ENCODE results near the gene AKT1.
A peak's percentile ranks its signal among the peaks of the same experiment; 100 is the strongest.
"Not testable (repeated sequence)": the region's sequence is repeated elsewhere in the genome, so short reads cannot be mapped to it uniquely, and the experiment has no call there.

Gene AKT1

GRCh38 chr14:104819361-104819781, 23.8 kb upstream of the AKT1 start:
- H3K27me3 Mint-ChIP-seq (ENCODE audit: low read depth, poor library complexity), result peaks cover 12% of the 10 kb centered on the region
- no peak overlapping the region for H3K27ac Mint-ChIP-seq
- peaks cover 6% of the 10 kb centered on the region for H3K9me3 Mint-ChIP-seq
- TF ChIP-seq CTCF (IDR thresholded peaks at IDR 0.05), result no peak
- peaks cover 29% of the 10 kb centered on the region for H3K4me1 Mint-ChIP-seq
- peaks cover 13% of the 10 kb centered on the region for H3K36me3 Mint-ChIP-seq (ENCODE audit: low read depth)
- no peak overlapping the region for H3K4me3 Mint-ChIP-seq
- no peak for DNase-seq

DNA sequence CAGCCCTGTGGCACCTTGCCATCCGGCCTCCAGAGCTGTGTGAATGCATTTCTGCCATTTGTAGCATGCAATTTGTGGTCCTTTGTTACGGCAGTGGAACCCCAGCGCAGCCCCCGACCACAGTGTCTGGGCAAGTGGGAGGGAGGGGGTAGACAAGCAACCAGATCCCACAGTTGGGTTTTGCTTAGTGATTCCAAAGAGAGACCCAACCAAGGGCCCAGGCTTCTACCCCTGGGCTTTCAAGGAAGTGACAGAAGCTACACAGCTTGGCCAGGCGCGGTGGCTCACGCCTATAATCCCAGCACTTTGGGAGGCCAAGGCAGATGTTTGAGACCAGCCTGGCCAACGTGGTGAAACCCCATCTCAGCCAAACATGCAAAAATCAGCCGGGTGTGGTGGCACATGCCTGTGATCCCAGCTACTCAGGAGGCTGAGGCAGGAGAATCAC, 23.2 kb upstream of the AKT1 start:
- TF ChIP-seq CTCF (IDR thresholded peaks at IDR 0.05), result no peak
- H3K9me3 Mint-ChIP-seq, result no peaks in the 10 kb centered on the region
- no peak overlapping the region for H3K4me3 Mint-ChIP-seq
- H3K4me1 Mint-ChIP-seq, result peaks cover 34% of the 10 kb centered on the region
- peaks cover 11% of the 10 kb centered on the region for H3K36me3 Mint-ChIP-seq (ENCODE audit: low read depth)
- no peak overlapping the region for H3K27ac Mint-ChIP-seq
- H3K27me3 Mint-ChIP-seq (ENCODE audit: low read depth, poor library complexity), result peaks cover 6% of the 10 kb centered on the region
- no peak for DNase-seq

DNA sequence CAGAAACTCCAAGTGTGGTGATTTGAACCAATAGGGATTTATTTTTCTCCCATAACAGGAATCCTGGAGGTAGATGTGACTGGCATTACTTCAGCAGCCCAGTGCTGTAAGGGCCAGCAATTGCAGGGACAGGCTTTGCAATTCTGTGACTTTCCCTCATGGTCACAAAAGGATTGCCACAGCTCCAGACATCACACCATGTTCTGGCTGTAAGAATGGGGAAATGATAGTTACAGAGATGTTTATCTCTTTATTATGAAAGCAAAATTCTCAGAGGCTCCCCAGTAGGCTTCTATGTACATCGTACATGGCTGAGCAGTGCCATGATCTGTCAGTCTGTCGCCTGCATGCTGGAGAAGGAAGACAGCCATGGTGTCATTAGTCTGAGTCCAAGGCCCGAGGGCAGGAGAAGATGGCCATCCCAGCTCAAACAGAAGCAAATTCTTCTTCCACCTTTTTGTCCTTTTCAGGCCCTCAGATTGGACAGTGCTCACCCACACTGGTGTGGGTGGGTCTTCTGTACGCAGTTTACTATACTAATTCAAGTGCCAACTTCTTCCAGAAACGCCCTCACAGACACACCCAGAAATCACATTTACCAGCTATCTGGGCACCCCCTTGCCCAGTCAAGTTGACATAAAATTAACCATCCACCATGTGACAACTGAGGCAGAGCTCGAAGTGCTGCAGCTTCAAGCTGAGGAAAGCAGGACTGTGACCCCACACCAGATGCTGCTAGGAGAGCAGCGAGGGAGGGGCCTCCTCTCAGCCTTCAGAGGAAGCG, 22.6 kb upstream of the AKT1 start:
- Mint-ChIP-seq H3K27ac (no peak overlapping the region), H3K9me3 (no peaks in the 10 kb centered on the region), H3K27me3 (ENCODE audit: low read depth, poor library complexity) (peaks cover 5% of the 10 kb centered on the region), H3K4me1 (peaks cover 39% of the 10 kb centered on the region), H3K4me3 (peak overlapping the region; percentile 8), H3K36me3 (ENCODE audit: low read depth) (peaks cover 11% of the 10 kb centered on the region)
- no peak for DNase-seq
- TF ChIP-seq CTCF (IDR thresholded peaks at IDR 0.05), result no peak

- Mint-ChIP-seq H3K27me3 (ENCODE audit: low read depth, poor library complexity) (peaks cover 10% of the 10 kb centered on the region), H3K9me3 (no peaks in the 10 kb centered on the region), H3K27ac (peak overlapping the region; percentile 88), H3K36me3 (ENCODE audit: low read depth) (peaks cover 11% of the 10 kb centered on the region), H3K4me3 (peak overlapping the region; percentile 90), H3K4me1 (peaks cover 34% of the 10 kb centered on the region)
- DNase-seq, result no peak
- no peak for TF ChIP-seq CTCF (IDR thresholded peaks at IDR 0.05)
Observed at GRCh38 chr14:104816616-104816884, 21.0 kb upstream of the AKT1 start.

GRCh38 chr14:104814701-104815100, 19.2 kb upstream of the AKT1 start:
- H3K9me3 Mint-ChIP-seq, DNase-seq, H3K27ac Mint-ChIP-seq: not testable (repeated sequence)
- Mint-ChIP-seq H3K4me1 (peaks cover 20% of the 10 kb centered on the region), H3K27me3 (ENCODE audit: low read depth, poor library complexity) (peaks cover 14% of the 10 kb centered on the region), H3K36me3 (ENCODE audit: low read depth) (peaks cover 11% of the 10 kb centered on the region), H3K4me3 (peak overlapping the region; percentile 90)

DNA sequence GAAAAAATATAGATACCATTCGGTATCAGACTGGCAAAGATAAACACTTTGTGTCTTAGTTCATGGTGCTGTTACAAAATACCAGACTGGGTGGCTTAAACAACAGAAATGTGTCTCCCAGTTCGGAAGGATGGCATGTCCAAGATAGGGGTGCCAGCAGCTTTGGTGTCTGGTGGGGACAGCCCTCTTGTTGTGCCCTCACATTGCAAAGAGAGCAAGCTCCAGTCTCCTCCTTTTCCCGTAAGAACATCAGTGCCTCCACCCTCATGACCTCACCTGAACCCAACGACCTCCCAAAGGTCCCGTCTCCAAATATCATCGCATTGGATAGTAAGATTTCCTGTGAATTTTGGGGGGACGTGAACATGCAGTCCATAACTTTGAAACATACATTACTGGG, 17.7 kb upstream of the AKT1 start:
- Mint-ChIP-seq H3K27me3 (ENCODE audit: low read depth, poor library complexity) (peaks cover 14% of the 10 kb centered on the region), H3K4me3 (no peak overlapping the region), H3K27ac (no peak overlapping the region), H3K4me1 (peaks cover 20% of the 10 kb centered on the region), H3K36me3 (ENCODE audit: low read depth) (peaks cover 8% of the 10 kb centered on the region), H3K9me3 (no peaks in the 10 kb centered on the region)
- no peak for TF ChIP-seq CTCF (IDR thresholded peaks at IDR 0.05)
- DNase-seq, result no peak

Data from nephron progenitor cell (in vitro differentiated cells).